ENCODE data around the gene TNFRSF18. TPM values are rescaled to one million over a fixed set of nuclear protein-coding genes. Genes with fewer than 3 reads are reported as not detected.

Gene TNFRSF18
- total RNA-seq, 6 experiments from 2014 or later: 0.24 to 0.27 TPM; not detected in 4

DNA sequence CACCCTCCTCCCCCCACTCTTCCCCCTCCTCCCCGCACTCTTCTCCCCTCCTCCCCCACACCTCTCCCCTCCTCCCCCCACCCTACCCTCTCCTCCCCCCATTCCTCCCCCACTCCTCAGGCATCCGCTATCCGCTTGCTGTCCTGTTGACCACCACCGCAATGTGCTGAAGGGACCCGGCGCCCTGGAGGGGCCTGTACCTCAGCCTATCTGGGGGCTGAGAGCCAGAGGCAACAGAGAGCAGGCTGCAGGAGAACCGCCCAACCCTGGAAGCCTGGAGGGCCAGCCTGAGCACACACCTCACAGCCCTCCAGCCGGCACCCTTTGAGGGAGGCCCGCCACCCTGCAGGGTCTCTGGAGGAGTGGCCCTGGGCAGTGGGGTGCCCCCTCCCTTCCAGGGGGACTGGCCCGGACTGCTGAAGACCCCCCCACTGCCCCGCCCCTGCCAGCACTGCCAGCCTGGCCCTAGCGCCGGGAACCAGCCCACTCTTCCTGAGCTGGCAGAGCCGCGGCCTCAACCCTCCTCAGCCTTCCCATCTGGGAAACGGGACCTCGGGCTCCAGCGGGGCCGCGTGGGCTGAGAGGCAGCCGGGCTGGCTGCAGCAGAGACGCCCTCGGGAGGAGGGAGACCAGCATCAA, 38.9 kb upstream of the TNFRSF18 start:
- peak in 1 of 3 donors; percentile 49 for DNase-seq
- WGBS (ENCODE audit: insufficient coverage, low coverage, low lambda C conversion rate, missing lambda C conversion rate): 86% methylated on average over 6 of the region's 23 CpGs
- TF ChIP-seq, protein P1, sequence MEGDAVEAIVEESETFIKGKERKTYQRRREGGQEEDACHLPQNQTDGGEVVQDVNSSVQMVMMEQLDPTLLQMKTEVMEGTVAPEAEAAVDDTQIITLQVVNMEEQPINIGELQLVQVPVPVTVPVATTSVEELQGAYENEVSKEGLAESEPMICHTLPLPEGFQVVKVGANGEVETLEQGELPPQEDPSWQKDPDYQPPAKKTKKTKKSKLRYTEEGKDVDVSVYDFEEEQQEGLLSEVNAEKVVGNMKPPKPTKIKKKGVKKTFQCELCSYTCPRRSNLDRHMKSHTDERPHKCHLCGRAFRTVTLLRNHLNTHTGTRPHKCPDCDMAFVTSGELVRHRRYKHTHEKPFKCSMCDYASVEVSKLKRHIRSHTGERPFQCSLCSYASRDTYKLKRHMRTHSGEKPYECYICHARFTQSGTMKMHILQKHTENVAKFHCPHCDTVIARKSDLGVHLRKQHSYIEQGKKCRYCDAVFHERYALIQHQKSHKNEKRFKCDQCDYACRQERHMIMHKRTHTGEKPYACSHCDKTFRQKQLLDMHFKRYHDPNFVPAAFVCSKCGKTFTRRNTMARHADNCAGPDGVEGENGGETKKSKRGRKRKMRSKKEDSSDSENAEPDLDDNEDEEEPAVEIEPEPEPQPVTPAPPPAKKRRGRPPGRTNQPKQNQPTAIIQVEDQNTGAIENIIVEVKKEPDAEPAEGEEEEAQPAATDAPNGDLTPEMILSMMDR (IDR thresholded peaks at IDR 0.05): no peak
- TF ChIP-seq POLR2A (IDR thresholded peaks at IDR 0.05): no peak
- no peak for ATAC-seq
- Histone ChIP-seq H3K27me3 (no peaks in the 10 kb centered on the region), H3K27ac (no peak overlapping the region), H3K9me3 (no peaks in the 10 kb centered on the region), H3K4me1 (no peaks in the 10 kb centered on the region), H3K4me3 (no peak overlapping the region), H3K36me3 (no peaks in the 10 kb centered on the region)
- intact Hi-C loops (cut with DNase I): loop anchor here in 1 of 2 donors (10.0 kb wide), 1 partner anchor 50 kb away; no protein-coding TSS in a partner anchor

DNA sequence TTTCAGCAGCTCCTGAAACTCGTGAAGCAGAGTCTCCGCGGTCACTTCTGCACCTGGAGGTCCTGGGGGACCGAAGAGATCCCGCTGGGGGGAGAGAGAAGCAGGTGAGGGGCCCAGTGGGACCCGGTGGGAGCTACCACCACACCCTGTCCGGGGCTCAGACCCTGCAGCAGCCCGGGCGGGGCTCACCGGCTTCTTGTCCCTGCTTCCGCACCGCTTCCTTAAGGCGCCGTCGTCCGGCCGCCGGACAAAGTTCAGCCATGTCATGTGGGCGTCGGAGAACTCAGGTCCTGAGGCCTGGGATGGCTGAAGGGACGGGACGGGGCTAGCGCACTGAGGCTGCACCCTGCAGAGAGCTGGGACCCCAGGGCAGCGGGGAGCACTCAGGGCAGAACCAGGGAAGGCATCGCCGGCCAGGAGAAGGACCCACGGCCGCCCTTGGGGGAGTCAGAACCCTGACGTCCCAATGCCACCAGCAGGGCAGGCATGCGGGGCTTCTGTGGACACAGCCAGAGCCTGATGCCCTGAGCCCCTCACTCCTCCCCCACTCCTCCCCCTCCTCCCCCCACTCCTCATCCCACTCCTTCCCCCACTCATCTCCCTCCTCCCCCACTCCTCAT, 37.9 kb upstream of the TNFRSF18 start:
- intact Hi-C loops (cut with DNase I): loop anchor here (5.0 to 10.0 kb wide), 2 partner anchors 50 to 122 kb away; no protein-coding TSS in a partner anchor
- H3K4me1 ChIP-seq: peaks cover 0 to 9% (median 0%) of the 10 kb centered on the region in 4 donors
- no peak overlapping the region for H3K4me3 ChIP-seq
- ATAC-seq (no peak), DNase-seq (no peak)
- 81% methylated on average over 3 of the region's 30 CpGs for WGBS (ENCODE audit: insufficient coverage, low coverage, low lambda C conversion rate, missing lambda C conversion rate)
- H3K27me3 ChIP-seq: no peaks in the 10 kb centered on the region
- no peaks in the 10 kb centered on the region for H3K36me3 ChIP-seq
- H3K9me3 ChIP-seq: no peaks in the 10 kb centered on the region
- no peak overlapping the region for H3K27ac ChIP-seq
- no peak for TF ChIP-seq POLR2A (IDR thresholded peaks at IDR 0.05)
- TF ChIP-seq, protein P1 (IDR thresholded peaks at IDR 0.05): no peak

DNA sequence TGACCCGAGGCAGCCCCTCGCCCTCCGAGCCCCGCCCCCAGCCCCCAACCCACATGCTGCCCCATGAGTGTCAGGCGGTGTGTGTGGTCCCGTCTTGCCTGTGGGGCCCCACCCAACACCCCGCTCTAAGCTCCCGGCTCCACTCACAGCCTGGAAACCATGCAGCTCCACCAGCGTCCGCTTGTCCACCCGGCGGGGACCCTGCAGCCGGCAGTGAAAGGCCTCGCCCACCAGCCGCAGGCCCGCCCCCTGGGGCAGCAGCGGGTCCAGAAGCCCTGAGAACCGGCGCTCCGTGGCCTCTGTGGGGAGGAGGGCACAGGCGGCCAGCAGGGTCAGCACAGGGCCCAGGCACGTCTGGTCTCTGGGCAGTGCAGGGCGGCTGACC, 37.4 kb upstream of the TNFRSF18 start:
- no peak for TF ChIP-seq POLR2A (IDR thresholded peaks at IDR 0.05)
- TF ChIP-seq, protein P1 (IDR thresholded peaks at IDR 0.05): no peak
- Histone ChIP-seq H3K4me1 (peaks cover 0 to 10% (median 0%) of the 10 kb centered on the region in 4 donors), H3K27me3 (no peaks in the 10 kb centered on the region), H3K36me3 (no peaks in the 10 kb centered on the region), H3K27ac (no peak overlapping the region), H3K9me3 (no peaks in the 10 kb centered on the region), H3K4me3 (no peak overlapping the region)
- DNase-seq (no peak), ATAC-seq (no peak)
- intact Hi-C loops (cut with DNase I): loop anchor here (5.0 to 10.0 kb wide), 2 partner anchors 51 to 121 kb away; no protein-coding TSS in a partner anchor
- 40% methylated on average over 1 of the region's 23 CpGs for WGBS (ENCODE audit: insufficient coverage, low coverage, low lambda C conversion rate, missing lambda C conversion rate)

GRCh38 chr1:1243266-1243660, 36.9 kb upstream of the TNFRSF18 start:
- Histone ChIP-seq H3K27ac (no peak overlapping the region), H3K36me3 (no peaks in the 10 kb centered on the region), H3K4me3 (no peak overlapping the region), H3K27me3 (no peaks in the 10 kb centered on the region), H3K9me3 (no peaks in the 10 kb centered on the region), H3K4me1 (peaks cover 0 to 10% (median 0%) of the 10 kb centered on the region in 4 donors)
- TF ChIP-seq, protein P1 (IDR thresholded peaks at IDR 0.05): no peak
- no peak for TF ChIP-seq POLR2A (IDR thresholded peaks at IDR 0.05)
- no CpG with 5 or more reads among the region's 23 CpGs for WGBS (ENCODE audit: insufficient coverage, low coverage, low lambda C conversion rate, missing lambda C conversion rate)
- DNase-seq (no peak), ATAC-seq (no peak)
- intact Hi-C loops (cut with DNase I): loop anchor here (5.0 to 10.0 kb wide), 2 partner anchors 52 to 121 kb away; no protein-coding TSS in a partner anchor

All from right lobe of liver (tissue), 6 donors.